SU-DHL-6 (cell line): ENCODE measurements around the gene SPEG.

Experiments
- EZH2phosphoT487 ChIP-seq: fragments of 200-600 bp; sonication (generic), shearing (Covaris generic); conservative IDR thresholded peaks from 2 replicates; pipeline ENCODE4 v1.6.1; 2018; ENCODE audit warnings: mild to moderate bottlenecking, antibody characterized with exemption, low read length, moderate library complexity, mixed read lengths
- TF ChIP-seq, protein P1 (sequence below): fragments of 200-600 bp; sonication (generic); IDR thresholded peaks from one replicate; pipeline ENCODE4 v1.5.1; 2017; ENCODE audit warnings: antibody characterized with exemption, mild to moderate bottlenecking, low read length, moderate library complexity; ENCODE audit not compliant: insufficient read depth, poor library complexity, severe bottlenecking

GRCh38 chr2:219425238-219426067 is 9.2 kb upstream of the SPEG start:
- TF ChIP-seq, protein P1, sequence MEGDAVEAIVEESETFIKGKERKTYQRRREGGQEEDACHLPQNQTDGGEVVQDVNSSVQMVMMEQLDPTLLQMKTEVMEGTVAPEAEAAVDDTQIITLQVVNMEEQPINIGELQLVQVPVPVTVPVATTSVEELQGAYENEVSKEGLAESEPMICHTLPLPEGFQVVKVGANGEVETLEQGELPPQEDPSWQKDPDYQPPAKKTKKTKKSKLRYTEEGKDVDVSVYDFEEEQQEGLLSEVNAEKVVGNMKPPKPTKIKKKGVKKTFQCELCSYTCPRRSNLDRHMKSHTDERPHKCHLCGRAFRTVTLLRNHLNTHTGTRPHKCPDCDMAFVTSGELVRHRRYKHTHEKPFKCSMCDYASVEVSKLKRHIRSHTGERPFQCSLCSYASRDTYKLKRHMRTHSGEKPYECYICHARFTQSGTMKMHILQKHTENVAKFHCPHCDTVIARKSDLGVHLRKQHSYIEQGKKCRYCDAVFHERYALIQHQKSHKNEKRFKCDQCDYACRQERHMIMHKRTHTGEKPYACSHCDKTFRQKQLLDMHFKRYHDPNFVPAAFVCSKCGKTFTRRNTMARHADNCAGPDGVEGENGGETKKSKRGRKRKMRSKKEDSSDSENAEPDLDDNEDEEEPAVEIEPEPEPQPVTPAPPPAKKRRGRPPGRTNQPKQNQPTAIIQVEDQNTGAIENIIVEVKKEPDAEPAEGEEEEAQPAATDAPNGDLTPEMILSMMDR = no peak
- TF ChIP-seq EZH2phosphoT487 = no peak
